NCI-H524 (cell line): Measurements from ENCODE around the gene NAA38.

ENCODE experiments used
- DNase-seq, 2 experiments: peaks; one replicate each; lab custom pipeline; 2025; lab: John Stamatoyannopoulos, UW

Gene NAA38

GRCh38 chr17:7852919-7853690 is 4.3 kb downstream of the NAA38 start:
- DNase-seq = no peak

GRCh38 chr17:7852262-7852670 is 5.1 kb downstream of the NAA38 start:
- DNase-seq = no peak

- DNase-seq = peak; percentile 8 to 61
These were observed 5.7 kb downstream of the NAA38 start for GRCh38 chr17:7851438-7852261.

GRCh38 chr17:7850701-7851437 is 6.5 kb downstream of the NAA38 start:
- no peak for DNase-seq

- no peak for DNase-seq
These were observed 7.4 kb downstream of the NAA38 start for GRCh38 chr17:7849751-7850504.

- DNase-seq = no peak
These were observed 8.1 kb downstream of the NAA38 start for GRCh38 chr17:7849130-7849750.

GRCh38 chr17:7848739-7849129 is 8.6 kb downstream of the NAA38 start:
- DNase-seq = no peak

GRCh38 chr17:7848131-7848579 is 9.2 kb downstream of the NAA38 start:
- no peak for DNase-seq

- DNase-seq = no peak
These were observed 10.3 kb downstream of the NAA38 start for GRCh38 chr17:7846765-7847661.

- no peak for DNase-seq
These were observed 11.2 kb downstream of the NAA38 start for GRCh38 chr17:7846063-7846735.

- DNase-seq = no peak
These were observed 11.8 kb downstream of the NAA38 start for GRCh38 chr17:7845359-7846062.

- peak; percentile 51 to 68 for DNase-seq
These were observed 12.8 kb downstream of the NAA38 start for GRCh38 chr17:7844292-7845154.

- DNase-seq = peak in 1 of 2 experiments; percentile 33
These were observed 13.6 kb downstream of the NAA38 start for GRCh38 chr17:7843536-7844291.

- no peak for DNase-seq
These were observed 14.2 kb downstream of the NAA38 start for GRCh38 chr17:7843257-7843535.

- peak in 1 of 2 experiments; percentile 32 for DNase-seq
These were observed 14.7 kb downstream of the NAA38 start for GRCh38 chr17:7842380-7843256.

- DNase-seq = peak; percentile 66 to 76
These were observed 15.4 kb downstream of the NAA38 start for GRCh38 chr17:7841915-7842379.
